Stomach smooth muscle (tissue), 2 donors: ENCODE results near the gene OXT.
"Not testable (repeated sequence)": the region's sequence is repeated elsewhere in the genome, so short reads cannot be mapped to it uniquely, and the experiment has no call there.

Experiments
- H3K27ac ChIP-seq: one replicate; pipeline ENCODE4 v1.7.0; 2013; ENCODE audit warnings: mild to moderate bottlenecking, low read length, inconsistent platforms
- H3K27me3 ChIP-seq, 2 donors: one replicate each; pipeline ENCODE4 v1.7.0; 2013; ENCODE audit warnings: low read length in 2 of 2; ENCODE audit not compliant: insufficient read depth in 2 of 2, control insufficient read depth in 1 of 2
- H3K36me3 ChIP-seq, 2 donors: one replicate each; pipeline ENCODE4 v1.7.0; 2013; ENCODE audit warnings: low read length in 2 of 2; ENCODE audit not compliant: control insufficient read depth in 2 of 2, insufficient read depth in 2 of 2
- H3K4me1 ChIP-seq: one replicate; pipeline ENCODE4 v1.7.0; 2013; ENCODE audit warnings: low read length; ENCODE audit not compliant: control insufficient read depth, insufficient read depth
- H3K4me3 ChIP-seq, 2 donors: one replicate each; pipeline ENCODE4 v1.7.0; 2013; ENCODE audit warnings: low read length in 2 of 2
- H3K9ac ChIP-seq, 2 donors: one replicate each; pipeline ENCODE4 v1.7.0; 2013; ENCODE audit warnings: low read length in 2 of 2, mild to moderate bottlenecking in 1 of 2
- H3K9me3 ChIP-seq, 2 donors: one replicate each; pipeline ENCODE4 v1.7.0; 2013; ENCODE audit warnings: low read length in 2 of 2; ENCODE audit not compliant: control insufficient read depth in 2 of 2
- donor health status: healthy.
- donor health status: Pancreatic carcinoma.

OXT gene

GRCh38 chr20:3075315-3075714 is 3.9 kb downstream of the OXT start:
- peaks cover 13 to 29% of the 10 kb centered on the region in 2 donors for H3K27me3 ChIP-seq
- not testable (repeated sequence) for H3K9me3 ChIP-seq, H3K9ac ChIP-seq, H3K4me1 ChIP-seq, H3K27ac ChIP-seq, H3K4me3 ChIP-seq, H3K36me3 ChIP-seq

GRCh38 chr20:3077618-3078134 is 6.3 kb downstream of the OXT start:
- no peaks in the 10 kb centered on the region for H3K36me3 ChIP-seq
- no peaks in the 10 kb centered on the region for H3K9me3 ChIP-seq
- H3K27ac ChIP-seq: no peak overlapping the region
- H3K4me1 ChIP-seq: no peaks in the 10 kb centered on the region
- H3K27me3 ChIP-seq: peaks cover 14 to 23% of the 10 kb centered on the region in 2 donors
- no peak overlapping the region for H3K9ac ChIP-seq
- no peak overlapping the region for H3K4me3 ChIP-seq

- peaks cover 22 to 39% of the 10 kb centered on the region in 2 donors for H3K27me3 ChIP-seq
- no peaks in the 10 kb centered on the region for H3K4me1 ChIP-seq
- H3K27ac ChIP-seq: no peak overlapping the region
- H3K9me3 ChIP-seq: no peaks in the 10 kb centered on the region
- H3K4me3 ChIP-seq: no peak overlapping the region
- H3K9ac ChIP-seq: no peak overlapping the region
- no peaks in the 10 kb centered on the region for H3K36me3 ChIP-seq
Observed at GRCh38 chr20:3080939-3081388, 9.5 kb downstream of the OXT start.

- no peak overlapping the region for H3K9ac ChIP-seq
- no peaks in the 10 kb centered on the region for H3K9me3 ChIP-seq
- peaks cover 22 to 37% of the 10 kb centered on the region in 2 donors for H3K27me3 ChIP-seq
- no peaks in the 10 kb centered on the region for H3K36me3 ChIP-seq
- H3K4me3 ChIP-seq: no peak overlapping the region
- no peaks in the 10 kb centered on the region for H3K4me1 ChIP-seq
- H3K27ac ChIP-seq: no peak overlapping the region
Observed at GRCh38 chr20:3081641-3082040, 10.2 kb downstream of the OXT start.

GRCh38 chr20:3082306-3082951 is 11.0 kb downstream of the OXT start:
- Histone ChIP-seq H3K27ac (no peak overlapping the region), H3K36me3 (no peaks in the 10 kb centered on the region), H3K9ac (no peak overlapping the region), H3K27me3 (peaks cover 22 to 37% of the 10 kb centered on the region in 2 donors), H3K4me1 (no peaks in the 10 kb centered on the region), H3K9me3 (no peaks in the 10 kb centered on the region), H3K4me3 (peak overlapping the region; percentile 19 to 44)

- H3K27ac ChIP-seq: no peak overlapping the region
- H3K27me3 ChIP-seq: peaks cover 22 to 37% of the 10 kb centered on the region in 2 donors
- no peak overlapping the region for H3K4me3 ChIP-seq
Observed at GRCh38 chr20:3082955-3083952, 11.8 kb downstream of the OXT start.

GRCh38 chr20:3084283-3084985 is 13.0 kb downstream of the OXT start, which contains the start of gene AVP:
AVP (minus strand) TSS chr20:3084724; CDS start chr20:3084674, 50 bp downstream.
- Histone ChIP-seq H3K9ac (no peak within 1 kb of the TSS), H3K4me1 (no peaks in the 10 kb centered on the region), H3K4me3 (no peak within 1 kb of the TSS), H3K9me3 (no peaks in the 10 kb centered on the region), H3K27me3 (peaks cover 22 to 37% of the 10 kb centered on the region in 2 donors), H3K36me3 (no peaks in the 10 kb centered on the region), H3K27ac (no peak within 1 kb of the TSS)

More at GRCh38 chr20:3082955-3083952, 11.8 kb downstream of the OXT start:
- no peak overlapping the region for H3K9ac ChIP-seq
- H3K36me3 ChIP-seq: no peaks in the 10 kb centered on the region
- no peaks in the 10 kb centered on the region for H3K4me1 ChIP-seq
- H3K9me3 ChIP-seq: no peaks in the 10 kb centered on the region

GRCh38 chr20:3084986-3085360 is 13.6 kb downstream of the OXT start:
- H3K27me3 ChIP-seq: peaks cover 24 to 37% of the 10 kb centered on the region in 2 donors
- no peak overlapping the region for H3K27ac ChIP-seq
- no peak overlapping the region for H3K9ac ChIP-seq
- no peaks in the 10 kb centered on the region for H3K9me3 ChIP-seq
- H3K4me1 ChIP-seq: no peaks in the 10 kb centered on the region
- no peak overlapping the region for H3K4me3 ChIP-seq
- no peaks in the 10 kb centered on the region for H3K36me3 ChIP-seq

- no peaks in the 10 kb centered on the region for H3K9me3 ChIP-seq
- H3K36me3 ChIP-seq: no peaks in the 10 kb centered on the region
- H3K4me3 ChIP-seq: no peak overlapping the region
- no peak overlapping the region for H3K27ac ChIP-seq
- peaks cover 28 to 37% of the 10 kb centered on the region in 2 donors for H3K27me3 ChIP-seq
- no peaks in the 10 kb centered on the region for H3K4me1 ChIP-seq
- H3K9ac ChIP-seq: no peak overlapping the region
Observed at GRCh38 chr20:3085571-3086072, 14.2 kb downstream of the OXT start.

- H3K36me3 ChIP-seq: no peaks in the 10 kb centered on the region
- peaks cover 19 to 27% of the 10 kb centered on the region in 2 donors for H3K27me3 ChIP-seq
- H3K4me3 ChIP-seq: no peak overlapping the region
- no peaks in the 10 kb centered on the region for H3K4me1 ChIP-seq
- H3K27ac ChIP-seq: no peak overlapping the region
- H3K9ac ChIP-seq: no peak overlapping the region
- no peaks in the 10 kb centered on the region for H3K9me3 ChIP-seq
Observed at GRCh38 chr20:3088031-3088430, 16.6 kb downstream of the OXT start.
